T47D (cell line): ENCODE measurements around the gene C1orf232.

Experiments used
- DNase-seq, 2 experiments: peaks; one replicate each; pipeline versions ENCODE4 v3.0.0 to v3.0.0-alpha.2; 2011 to 2012; ENCODE audit warnings: low read depth in 1 of 2, low spot score in 1 of 2
- JUND ChIP-seq: IDR thresholded peaks from 2 replicates; pipeline ENCODE4 v1.6.1; 2012; ENCODE audit warnings: low read depth
- in situ Hi-C: cut with HindIII; loops from 2 replicates; pipeline ENCODE4 v1.10.0; 2016; ENCODE audit warnings: low sequenced_read_pairs, low pct_unique_long_range_greater_than_20kb

C1orf232 gene

DNA sequence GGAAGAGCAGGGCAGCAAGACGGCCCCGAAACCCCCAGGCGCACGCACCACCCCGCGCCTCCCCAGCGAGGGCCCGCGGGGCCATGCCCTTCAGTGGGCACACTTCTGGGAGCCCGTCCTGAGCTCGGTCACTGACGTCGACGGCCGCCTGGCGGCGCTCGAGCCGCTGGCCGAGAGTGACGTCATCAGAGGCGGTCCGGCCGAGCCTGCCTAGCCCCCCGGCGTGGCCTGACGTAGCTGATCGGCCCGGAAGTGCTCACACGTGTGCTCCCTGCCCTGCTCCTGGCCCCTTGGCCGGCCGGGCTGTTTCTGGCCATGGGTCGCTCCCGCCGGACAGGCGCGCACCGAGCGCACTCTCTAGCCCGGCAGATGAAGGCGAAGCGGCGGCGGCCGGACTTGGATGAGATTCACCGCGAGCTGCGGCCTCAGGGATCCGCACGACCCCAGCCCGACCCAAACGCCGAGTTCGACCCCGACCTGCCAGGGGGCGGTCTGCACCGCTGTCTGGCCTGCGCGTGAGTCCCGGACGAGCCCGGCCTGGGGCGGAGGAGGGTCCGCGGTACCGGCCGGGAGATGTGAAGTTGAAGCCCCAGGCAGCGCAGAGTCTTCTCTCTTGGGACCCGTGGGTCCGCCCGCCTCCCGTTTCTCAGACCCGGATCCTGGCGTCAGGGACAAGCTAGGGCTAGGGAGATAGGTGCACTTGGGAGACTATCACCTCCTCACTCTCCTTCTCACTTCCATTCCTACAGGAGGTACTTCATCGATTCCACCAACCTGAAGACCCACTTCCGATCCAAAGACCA, 1.1 kb upstream of the C1orf232 start, which contains the start of gene ZNF593:
Gene ZNF593, plus strand, starts transcription at position 240 of the 803 bp plus-strand sequence. Its CDS starts 76 bp downstream, at position 316.
- DNase-seq, result peak; percentile 88 to 89
- in situ Hi-C loops, result no loop called here
- no peak for TF ChIP-seq JUND

- in situ Hi-C loops, result no loop called here
- DNase-seq, result no peak
- no peak for TF ChIP-seq JUND
These were observed 413 bp upstream of the C1orf232 start for GRCh38 chr1:26169198-26169554.

GRCh38 chr1:26166719-26167281, 2.0 kb downstream of the C1orf232 start:
- TF ChIP-seq JUND, result no peak
- in situ Hi-C loops, result no loop called here
- no peak for DNase-seq

GRCh38 chr1:26164861-26165842, 3.6 kb downstream of the C1orf232 start:
- no peak for DNase-seq
- TF ChIP-seq JUND, result no peak
- in situ Hi-C loops, result no loop called here

GRCh38 chr1:26164036-26164860, 4.5 kb downstream of the C1orf232 start:
- no peak for TF ChIP-seq JUND
- in situ Hi-C loops, result no loop called here
- peak in 1 of 2 experiments; percentile 53 for DNase-seq

- DNase-seq, result no peak
- no peak for TF ChIP-seq JUND
- in situ Hi-C loops, result no loop called here
These were observed 5.1 kb downstream of the C1orf232 start for GRCh38 chr1:26163684-26164035.

DNA sequence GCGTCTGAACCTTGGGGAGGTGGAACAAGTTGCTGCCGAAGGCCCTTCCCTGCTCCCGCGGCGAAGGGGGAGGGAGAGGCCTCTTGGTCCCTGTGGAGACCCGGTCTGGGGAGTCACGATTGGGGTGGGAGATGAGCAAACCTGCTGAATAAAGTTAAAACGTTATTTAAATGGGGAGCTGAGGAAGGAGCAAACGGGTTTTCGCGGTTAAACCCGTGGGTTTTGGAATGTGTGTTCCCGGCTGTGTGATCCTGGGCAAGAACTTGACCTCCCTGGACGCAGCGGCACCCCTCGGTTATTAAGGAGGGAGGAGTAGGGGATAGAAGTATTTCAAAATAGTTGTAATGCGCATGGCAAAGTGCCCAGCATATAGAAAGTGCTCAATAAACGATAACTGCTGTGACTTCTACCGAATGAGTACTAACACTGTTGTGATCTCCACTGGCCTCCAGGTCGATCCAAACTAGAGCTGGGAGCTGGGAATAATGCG, 6.5 kb downstream of the C1orf232 start:
- no peak for TF ChIP-seq JUND
- no peak for DNase-seq
- in situ Hi-C loops, result no loop called here

DNA sequence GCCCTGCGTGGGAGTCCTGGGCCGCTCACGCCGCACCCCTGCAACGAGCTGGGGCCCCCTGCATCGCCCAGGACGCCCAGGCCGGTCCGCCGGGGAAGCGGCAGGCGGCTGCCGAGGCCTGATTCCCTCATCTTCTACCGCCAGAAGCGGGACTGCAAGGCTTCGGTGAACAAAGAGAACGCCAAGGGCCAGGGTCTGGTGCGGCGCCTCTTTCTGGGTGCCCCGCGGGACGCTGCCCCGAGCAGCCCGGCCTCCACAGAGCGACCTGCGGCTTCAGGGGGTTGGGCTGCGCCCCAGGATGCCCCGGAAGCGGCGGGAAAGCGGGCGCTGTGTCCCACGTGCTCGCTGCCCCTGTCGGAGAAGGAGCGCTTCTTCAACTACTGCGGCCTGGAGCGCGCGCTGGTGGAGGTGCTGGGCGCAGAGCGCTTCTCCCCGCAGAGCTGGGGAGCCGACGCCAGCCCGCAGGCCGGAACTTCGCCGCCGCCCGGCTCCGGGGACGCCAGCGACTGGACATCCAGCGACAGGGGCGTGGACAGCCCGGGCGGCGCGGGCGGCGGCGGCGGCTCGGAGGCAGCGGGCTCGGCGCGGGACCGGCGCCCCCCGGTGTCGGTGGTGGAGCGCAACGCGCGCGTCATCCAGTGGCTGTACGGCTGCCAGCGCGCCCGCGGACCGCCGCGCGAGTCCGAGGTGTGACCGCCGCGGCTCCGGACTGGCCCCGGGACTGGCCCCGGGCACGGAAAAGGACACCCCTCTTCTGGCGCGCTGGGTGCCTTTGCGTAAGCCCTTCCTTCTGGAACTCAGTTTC, 7.1 kb downstream of the C1orf232 start:
- TF ChIP-seq JUND, result no peak
- in situ Hi-C loops, result no loop called here
- peak; percentile 57 to 72 for DNase-seq

- in situ Hi-C loops, result no loop called here
- TF ChIP-seq JUND, result no peak
- DNase-seq, result no peak
These were observed 8.0 kb downstream of the C1orf232 start for GRCh38 chr1:26160527-26161414.

DNA sequence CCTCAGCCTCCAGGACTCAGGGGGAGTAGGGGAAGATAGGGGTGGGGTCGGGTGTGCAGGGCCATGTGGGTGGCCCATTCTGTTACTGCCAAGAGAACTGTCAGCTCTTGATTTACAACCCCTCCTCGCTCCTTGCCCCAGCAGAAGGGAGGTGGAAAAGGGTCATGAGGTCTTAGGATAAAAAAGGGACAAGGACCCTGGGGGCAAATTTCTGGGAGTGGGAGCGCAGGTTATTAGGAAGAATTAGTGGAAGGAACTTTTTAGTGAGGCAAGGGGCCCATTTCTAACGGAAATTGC, 9.1 kb downstream of the C1orf232 start:
- DNase-seq, result no peak
- in situ Hi-C loops, result no loop called here
- no peak for TF ChIP-seq JUND
